Esophagus squamous epithelium (tissue), 4 donors: Measurements from ENCODE around the gene OBSL1.

Experiments
- POLR2A ChIP-seq, 4 donors: fragments of 450-650 bp; IDR thresholded peaks; one replicate each; pipeline ENCODE4 v1.6.1; 2017; ENCODE audit warnings: antibody characterized with exemption in 4 of 4, mild to moderate bottlenecking in 4 of 4, moderate library complexity in 3 of 4
- TF ChIP-seq, protein P1 (sequence below), 6 experiments: fragments of 450-650 bp in 4 of 6; fragments of 200-600 bp in 2 of 6; sonication (generic) in 2 of 6; IDR thresholded peaks; one replicate each; pipeline ENCODE4 v1.5.1; 2016 to 2019; ENCODE audit warnings: antibody characterized with exemption in 6 of 6, mild to moderate bottlenecking in 4 of 6, moderate library complexity in 4 of 6

DNA sequence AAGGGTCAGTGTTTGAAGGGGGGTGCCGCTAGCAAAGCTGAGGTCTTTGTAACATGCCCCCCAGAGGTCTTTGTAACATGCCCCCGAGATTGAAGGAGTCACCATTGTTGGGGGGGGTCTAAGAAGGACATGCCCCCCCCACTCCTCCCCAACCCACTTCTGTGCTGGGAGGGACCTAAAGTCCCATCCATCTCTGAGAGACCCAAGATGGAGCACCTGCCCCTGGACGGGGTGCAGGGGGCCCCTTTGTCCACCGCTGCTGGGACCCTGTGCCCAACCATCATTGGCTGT lies 63.0 kb downstream of the OBSL1 start:
- no peak for TF ChIP-seq POLR2A (IDR thresholded peaks at IDR 0.05)
- TF ChIP-seq, protein P1, sequence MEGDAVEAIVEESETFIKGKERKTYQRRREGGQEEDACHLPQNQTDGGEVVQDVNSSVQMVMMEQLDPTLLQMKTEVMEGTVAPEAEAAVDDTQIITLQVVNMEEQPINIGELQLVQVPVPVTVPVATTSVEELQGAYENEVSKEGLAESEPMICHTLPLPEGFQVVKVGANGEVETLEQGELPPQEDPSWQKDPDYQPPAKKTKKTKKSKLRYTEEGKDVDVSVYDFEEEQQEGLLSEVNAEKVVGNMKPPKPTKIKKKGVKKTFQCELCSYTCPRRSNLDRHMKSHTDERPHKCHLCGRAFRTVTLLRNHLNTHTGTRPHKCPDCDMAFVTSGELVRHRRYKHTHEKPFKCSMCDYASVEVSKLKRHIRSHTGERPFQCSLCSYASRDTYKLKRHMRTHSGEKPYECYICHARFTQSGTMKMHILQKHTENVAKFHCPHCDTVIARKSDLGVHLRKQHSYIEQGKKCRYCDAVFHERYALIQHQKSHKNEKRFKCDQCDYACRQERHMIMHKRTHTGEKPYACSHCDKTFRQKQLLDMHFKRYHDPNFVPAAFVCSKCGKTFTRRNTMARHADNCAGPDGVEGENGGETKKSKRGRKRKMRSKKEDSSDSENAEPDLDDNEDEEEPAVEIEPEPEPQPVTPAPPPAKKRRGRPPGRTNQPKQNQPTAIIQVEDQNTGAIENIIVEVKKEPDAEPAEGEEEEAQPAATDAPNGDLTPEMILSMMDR (IDR thresholded peaks at IDR 0.05), result no peak
